Hepatocyte (in vitro differentiated cells): ENCODE results near the gene VSIR.

Source experiments
- CTCF ChIP-seq: fragments of 200-600 bp; sonication (generic); IDR thresholded peaks from 2 replicates; pipeline ENCODE4 v1.5.1; 2016; ENCODE audit warnings: antibody characterized with exemption, mild to moderate bottlenecking; ENCODE audit not compliant: poor library complexity
- EZH2 ChIP-seq: fragments of 200-600 bp; sonication (generic); IDR thresholded peaks from 2 replicates; pipeline ENCODE4 v1.6.1; 2016; ENCODE audit warnings: antibody characterized with exemption, mild to moderate bottlenecking, borderline replicate concordance

GRCh38 chr10:71743089-71743838, 30.1 kb downstream of the VSIR start:
- no peak for TF ChIP-seq CTCF
- TF ChIP-seq EZH2 = no peak
